Keratinocyte (primary cell): ENCODE data around the gene TCN2. TPM values are rescaled to one million over a fixed set of nuclear protein-coding genes. Genes with fewer than 3 reads are reported as not detected.

Source experiments
- polyA plus RNA-seq, 5 experiments: library from polyadenylated mRNA; depleted of rRNA in 3 of 5; stranded (reverse) in 3 of 5; stranded (forward) in 1 of 5; unstranded in 1 of 5; fragments of >200 nt; gene quantifications; 1 replicate in 1 of 5; 2 replicates in 3 of 5; 3 replicates in 1 of 5; pipeline versions ENCODE4 v1.2.1 to v1.2.3, GENCODE V29; 2011 to 2012; ENCODE audit warnings: missing spikeins in 2 of 5, low read depth in 1 of 5, low replicate concordance in 1 of 5

The TCN2 gene
- polyA plus RNA-seq, 1 donor (not counting 4 experiments of a cell fraction or from before 2014, with no cell fraction given) = 0.88 TPM

Other genes with a start within 250 kb of the TCN2 start
- gene RNF215, start 219.8 kb upstream of the TCN2 start, polyA plus RNA-seq = 5.1 to 17.0 TPM (median 8.3 TPM) in 3 replicates
- gene SEC14L2, start 210.2 kb upstream of the TCN2 start, polyA plus RNA-seq = 103 to 146 TPM (median 129 TPM) in 3 replicates
- 5.7 to 13.7 TPM (median 8.4 TPM) in 3 replicates for gene MTFP1, start 181.4 kb upstream of the TCN2 start, polyA plus RNA-seq
- gene SEC14L3, start 135.2 kb upstream of the TCN2 start, polyA plus RNA-seq = not detected in 3 replicates
- gene SEC14L4, start 101.5 kb upstream of the TCN2 start, polyA plus RNA-seq = 0.05 to 0.08 TPM (median 0.06 TPM) in 3 replicates
- gene SEC14L6, start 60.4 kb upstream of the TCN2 start, polyA plus RNA-seq = 0.10 TPM in 1 of 3 replicates, not detected in the others
- not detected in 3 replicates for gene GAL3ST1, start 32.5 kb upstream of the TCN2 start, polyA plus RNA-seq
- 94.9 to 116 TPM (median 95.7 TPM) in 3 replicates for gene PES1, start 15.3 kb upstream of the TCN2 start, polyA plus RNA-seq
- 2.3 to 3.5 TPM (median 2.5 TPM) in 3 replicates for gene SLC35E4, start 28.6 kb downstream of the TCN2 start, polyA plus RNA-seq
- 12.6 to 21.1 TPM (median 17.9 TPM) in 3 replicates for gene DUSP18, start 60.7 kb downstream of the TCN2 start, polyA plus RNA-seq
- gene OSBP2, start 87.7 kb downstream of the TCN2 start, polyA plus RNA-seq = 2.0 to 4.2 TPM (median 3.0 TPM) in 3 replicates